HEK293 (cell line): ENCODE data around the gene PLEKHM2.
A peak's percentile ranks its signal among the peaks of the same experiment; 100 is the strongest.

ENCODE experiments used
- CTCF ChIA-PET: fragments of 350-600 bp; formaldehyde crosslinking; extraction: SDS; loops from one replicate; lab custom pipeline; 2021; ENCODE audit warnings: antibody characterized with exemption; lab: Yijun Ruan, JAX
- POLR2A ChIA-PET: fragments of 300-600 bp; formaldehyde crosslinking; extraction: SDS; loops from one replicate; lab custom pipeline; 2020; ENCODE audit warnings: antibody characterized with exemption, inconsistent platforms; lab: Yijun Ruan, JAX
- H3K27ac ChIP-seq: fragments of 200-500 bp; sonication (Bioruptor generic); 2 replicates; pipeline ENCODE4 v1.5.1; 2014; ENCODE audit warnings: low read depth, low read length, control low read depth, inconsistent platforms; ENCODE audit errors: extremely low read depth
- H3K36me3 ChIP-seq, 2 experiments: fragments of 200-500 bp in 1 of 2; sonication (Bioruptor generic) in 1 of 2; 1 replicate in 1 of 2; 2 replicates in 1 of 2; pipeline ENCODE4 v1.5.1; 2014 to 2017; ENCODE audit warnings: inconsistent platforms in 2 of 2, low read length in 2 of 2; ENCODE audit not compliant: control insufficient read depth in 2 of 2, insufficient read depth in 1 of 2
- H3K4me1 ChIP-seq: fragments of 200-500 bp; sonication (Bioruptor generic); 2 replicates; pipeline ENCODE4 v1.5.1; 2014; ENCODE audit warnings: mild to moderate bottlenecking, low read length, inconsistent platforms; ENCODE audit not compliant: control insufficient read depth, insufficient read depth
- H3K4me3 ChIP-seq: 2 replicates; pipeline ENCODE4 v1.5.1; 2011; ENCODE audit warnings: low read depth, mild to moderate bottlenecking, control low read depth, low read length, moderate library complexity
- H3K9me3 ChIP-seq: fragments of 200-500 bp; sonication (Bioruptor generic); 2 replicates; pipeline ENCODE4 v1.5.1; 2014; ENCODE audit warnings: low read depth, low read length, inconsistent platforms; ENCODE audit not compliant: control insufficient read depth, insufficient read depth
- HOXC10 ChIP-seq: sonication (generic); formaldehyde crosslinking; IDR thresholded peaks from 2 replicates; pipeline ENCODE4 v1.8.1; 2023; ENCODE audit warnings: mild to moderate bottlenecking, missing genetic modification reagents
- HOXD13 ChIP-seq: sonication (generic); formaldehyde crosslinking; IDR thresholded peaks from 2 replicates; pipeline ENCODE4 v1.8.0; 2022; ENCODE audit warnings: missing genetic modification reagents, borderline replicate concordance
- MYNN ChIP-seq: fragments of 450-650 bp; formaldehyde crosslinking; IDR thresholded peaks from 2 replicates; pipeline ENCODE4 v1.5.1; 2016; ENCODE audit warnings: missing biosample characterization, missing genetic modification characterization, borderline replicate concordance
- PRDM10 ChIP-seq: fragments of 450-650 bp; formaldehyde crosslinking; IDR thresholded peaks from 2 replicates; pipeline ENCODE4 v1.5.1; 2016; ENCODE audit warnings: missing biosample characterization, missing genetic modification characterization
- ZBTB44 ChIP-seq: fragments of 450-650 bp; IDR thresholded peaks from 2 replicates; pipeline ENCODE4 v1.5.1; 2018; ENCODE audit warnings: missing biosample characterization, mild to moderate bottlenecking, missing genetic modification characterization
- ZFHX2 ChIP-seq: fragments of 450-650 bp; formaldehyde crosslinking; conservative IDR thresholded peaks from 2 replicates; pipeline ENCODE4 v1.5.1; 2016; ENCODE audit warnings: missing biosample characterization, missing genetic modification characterization
- ZFP37 ChIP-seq: fragments of 450-650 bp; formaldehyde crosslinking; IDR thresholded peaks from 2 replicates; pipeline ENCODE4 v1.5.1; 2016; ENCODE audit warnings: missing biosample characterization, missing genetic modification characterization
- ZFP41 ChIP-seq: fragments of 450-650 bp; formaldehyde crosslinking; IDR thresholded peaks from 2 replicates; pipeline ENCODE4 v1.5.1; 2016; ENCODE audit warnings: missing biosample characterization, missing genetic modification characterization, borderline replicate concordance
- ZIC2 ChIP-seq: fragments of 450-650 bp; formaldehyde crosslinking; IDR thresholded peaks from 2 replicates; pipeline ENCODE4 v1.5.1; 2016; ENCODE audit warnings: missing biosample characterization, missing genetic modification characterization
- ZNF10 ChIP-seq: fragments of 450-650 bp; formaldehyde crosslinking; IDR thresholded peaks from 2 replicates; pipeline ENCODE4 v1.5.1; 2017; ENCODE audit warnings: missing biosample characterization, missing genetic modification characterization
- ZNF133 ChIP-seq: fragments of 450-650 bp; formaldehyde crosslinking; IDR thresholded peaks from 2 replicates; pipeline ENCODE4 v1.5.1; 2016; ENCODE audit warnings: missing biosample characterization, missing genetic modification characterization
- ZNF157 ChIP-seq: fragments of 450-650 bp; formaldehyde crosslinking; IDR thresholded peaks from 2 replicates; pipeline ENCODE4 v1.5.1; 2016; ENCODE audit warnings: missing biosample characterization, missing genetic modification characterization
- ZNF169 ChIP-seq: fragments of 450-650 bp; formaldehyde crosslinking; IDR thresholded peaks from 2 replicates; pipeline ENCODE4 v1.5.1; 2016; ENCODE audit warnings: missing biosample characterization, missing genetic modification characterization
- ZNF214 ChIP-seq: fragments of 450-650 bp; formaldehyde crosslinking; IDR thresholded peaks from 2 replicates; pipeline ENCODE4 v1.5.1; 2017; ENCODE audit warnings: missing biosample characterization, mild to moderate bottlenecking, missing genetic modification characterization, borderline replicate concordance
- ZNF341 ChIP-seq: fragments of 450-650 bp; formaldehyde crosslinking; IDR thresholded peaks from 2 replicates; pipeline ENCODE4; 2016; ENCODE audit warnings: low read depth, missing biosample characterization, missing genetic modification characterization
- ZNF37A ChIP-seq: fragments of 450-650 bp; IDR thresholded peaks from 2 replicates; pipeline ENCODE4 v1.5.1; 2018; ENCODE audit warnings: missing biosample characterization, missing genetic modification characterization
- ZNF561 ChIP-seq: fragments of 450-650 bp; IDR thresholded peaks from 2 replicates; pipeline ENCODE4 v1.5.1; 2018; ENCODE audit warnings: missing biosample characterization, missing genetic modification characterization, borderline replicate concordance
- ZNF677 ChIP-seq: fragments of 450-650 bp; IDR thresholded peaks from 2 replicates; pipeline ENCODE4 v1.5.0; 2018; ENCODE audit warnings: missing biosample characterization, mild to moderate bottlenecking, missing genetic modification characterization, moderate library complexity
- TF ChIP-seq, protein P1 (sequence below): fragments of 450-650 bp; formaldehyde crosslinking; IDR thresholded peaks from 2 replicates; pipeline ENCODE4 v1.5.1; 2016; ENCODE audit warnings: missing biosample characterization, missing genetic modification characterization, low read depth
- TF ChIP-seq, protein P2 (sequence below): fragments of 450-650 bp; formaldehyde crosslinking; IDR thresholded peaks from 2 replicates; pipeline ENCODE4 v1.5.1; 2016; ENCODE audit warnings: missing biosample characterization, missing genetic modification characterization

PLEKHM2 gene

GRCh38 chr1:15701784-15702183, 17.7 kb downstream of the PLEKHM2 start:
- POLR2A ChIA-PET: interaction anchor here (0.6 to 0.7 kb wide), 3 partner anchors 74 to 384 kb away, joined by 3 to 5 read pairs (median 3); no protein-coding TSS in a partner anchor
- Histone ChIP-seq H3K9me3 (no peaks in the 10 kb centered on the region), H3K4me1 (no peaks in the 10 kb centered on the region), H3K27ac (no peak overlapping the region), H3K36me3 (peaks cover 0 to 20% of the 10 kb centered on the region in 2 experiments; a peak in 2 of 3 replicates), H3K4me3 (no peak overlapping the region)
- peak; percentile 38; the same call in 1 of the 2 replicates for TF ChIP-seq ZIC2 (tag by site-specific recombination)
- TF ChIP-seq, protein P1, sequence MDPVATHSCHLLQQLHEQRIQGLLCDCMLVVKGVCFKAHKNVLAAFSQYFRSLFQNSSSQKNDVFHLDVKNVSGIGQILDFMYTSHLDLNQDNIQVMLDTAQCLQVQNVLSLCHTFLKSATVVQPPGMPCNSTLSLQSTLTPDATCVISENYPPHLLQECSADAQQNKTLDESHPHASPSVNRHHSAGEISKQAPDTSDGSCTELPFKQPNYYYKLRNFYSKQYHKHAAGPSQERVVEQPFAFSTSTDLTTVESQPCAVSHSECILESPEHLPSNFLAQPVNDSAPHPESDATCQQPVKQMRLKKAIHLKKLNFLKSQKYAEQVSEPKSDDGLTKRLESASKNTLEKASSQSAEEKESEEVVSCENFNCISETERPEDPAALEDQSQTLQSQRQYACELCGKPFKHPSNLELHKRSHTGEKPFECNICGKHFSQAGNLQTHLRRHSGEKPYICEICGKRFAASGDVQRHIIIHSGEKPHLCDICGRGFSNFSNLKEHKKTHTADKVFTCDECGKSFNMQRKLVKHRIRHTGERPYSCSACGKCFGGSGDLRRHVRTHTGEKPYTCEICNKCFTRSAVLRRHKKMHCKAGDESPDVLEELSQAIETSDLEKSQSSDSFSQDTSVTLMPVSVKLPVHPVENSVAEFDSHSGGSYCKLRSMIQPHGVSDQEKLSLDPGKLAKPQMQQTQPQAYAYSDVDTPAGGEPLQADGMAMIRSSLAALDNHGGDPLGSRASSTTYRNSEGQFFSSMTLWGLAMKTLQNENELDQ: no peak
- TF ChIP-seq ZFP37 (tag by site-specific recombination): no peak
- TF ChIP-seq ZNF561 (tag by site-specific recombination): no peak
- TF ChIP-seq MYNN (tag by site-specific recombination): no peak
- peak; percentile 85 for TF ChIP-seq ZBTB44 (tag by site-specific recombination)
- no peak for TF ChIP-seq HOXC10 (CRISPR knock-in tag)
- no peak for TF ChIP-seq ZFHX2 (tag by site-specific recombination)
- no peak for TF ChIP-seq ZNF169 (tag by site-specific recombination)
- CTCF ChIA-PET: interaction anchor here (0.7 kb wide), 1 partner anchor 43 kb away, joined by 4 read pairs; no protein-coding TSS in a partner anchor

- ChIA-PET POLR2A (interaction anchor here (0.7 kb wide), 1 partner anchor 76 kb away, joined by 5 read pairs; no protein-coding TSS in a partner anchor), CTCF (interaction anchor here (0.7 kb wide), 2 partner anchors 41 to 108 kb away, joined by 4 to 5 read pairs; no protein-coding TSS in a partner anchor)
- H3K36me3 ChIP-seq: peaks cover 0 to 14% of the 10 kb centered on the region in 2 experiments; a peak in 2 of 3 replicates
- H3K9me3 ChIP-seq: no peaks in the 10 kb centered on the region
- no peak overlapping the region for H3K4me3 ChIP-seq
- no peaks in the 10 kb centered on the region for H3K4me1 ChIP-seq
- no peak overlapping the region for H3K27ac ChIP-seq
- TF ChIP-seq, protein P1: no peak
- no peak for TF ChIP-seq ZNF677 (tag by site-specific recombination)
- TF ChIP-seq ZNF341: peak; percentile 65
- no peak for TF ChIP-seq ZNF133 (tag by site-specific recombination)
- TF ChIP-seq ZNF10 (tag by site-specific recombination): no peak
- no peak for TF ChIP-seq HOXD13 (CRISPR knock-in tag)
- no peak for TF ChIP-seq ZNF37A
- TF ChIP-seq, protein P2, sequence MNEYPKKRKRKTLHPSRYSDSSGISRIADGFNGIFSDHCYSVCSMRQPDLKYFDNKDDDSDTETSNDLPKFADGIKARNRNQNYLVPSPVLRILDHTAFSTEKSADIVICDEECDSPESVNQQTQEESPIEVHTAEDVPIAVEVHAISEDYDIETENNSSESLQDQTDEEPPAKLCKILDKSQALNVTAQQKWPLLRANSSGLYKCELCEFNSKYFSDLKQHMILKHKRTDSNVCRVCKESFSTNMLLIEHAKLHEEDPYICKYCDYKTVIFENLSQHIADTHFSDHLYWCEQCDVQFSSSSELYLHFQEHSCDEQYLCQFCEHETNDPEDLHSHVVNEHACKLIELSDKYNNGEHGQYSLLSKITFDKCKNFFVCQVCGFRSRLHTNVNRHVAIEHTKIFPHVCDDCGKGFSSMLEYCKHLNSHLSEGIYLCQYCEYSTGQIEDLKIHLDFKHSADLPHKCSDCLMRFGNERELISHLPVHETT (tag by site-specific recombination): no peak
- TF ChIP-seq ZNF157 (tag by site-specific recombination): no peak
- no peak for TF ChIP-seq ZNF214 (tag by site-specific recombination)
- no peak for TF ChIP-seq ZFP41 (tag by site-specific recombination)
- TF ChIP-seq PRDM10 (tag by site-specific recombination): no peak
Observed at GRCh38 chr1:15702722-15703550, 18.8 kb downstream of the PLEKHM2 start.
